WTC11 (cell line): Measurements from ENCODE around the gene MIF. TPM values are rescaled to one million over a fixed set of nuclear protein-coding genes. Genes with fewer than 3 reads are reported as not detected.

Experiments
- ATAC-seq: fragments of 200-7000 bp; cut with Tn5 transposase; 2 replicates; pipeline ENCODE4 v1.10.0; 2021; ENCODE audit warnings: mild to moderate bottlenecking, moderate library complexity
- CTCF ChIA-PET: fragments of 300-600 bp; sonication (Branson Sonifier 250); formaldehyde crosslinking; loops from one replicate; lab custom pipeline; 2021; ENCODE audit warnings: antibody characterized with exemption; lab: Charles Lee
- POLR2A ChIA-PET: fragments of 350-600 bp; sonication (Branson Sonifier 250); formaldehyde crosslinking; loops from one replicate; lab custom pipeline; 2021; ENCODE audit warnings: antibody characterized with exemption; lab: Charles Lee
- DNase-seq: peaks from one replicate; pipeline ENCODE4 v3.0.0; 2021; ENCODE audit warnings: low spot score
- H3K27ac Mint-ChIP-seq: 2 replicates; pipeline ENCODE4 v1.8.0; 2021; ENCODE audit warnings: mixed read lengths
- H3K27me3 Mint-ChIP-seq: 2 replicates; pipeline ENCODE4 v1.8.0; 2021; ENCODE audit warnings: low read depth, mild to moderate bottlenecking, moderate library complexity, mixed read lengths
- H3K36me3 Mint-ChIP-seq: 2 replicates; pipeline ENCODE4 v1.8.0; 2021; ENCODE audit warnings: mixed read lengths
- H3K4me1 Mint-ChIP-seq: 2 replicates; pipeline ENCODE4 v1.8.0; 2022; ENCODE audit warnings: mixed read lengths
- H3K4me3 Mint-ChIP-seq: 2 replicates; pipeline ENCODE4 v1.8.0; 2021; ENCODE audit warnings: mild to moderate bottlenecking, moderate library complexity, mixed read lengths
- H3K9me3 Mint-ChIP-seq: 2 replicates; pipeline ENCODE4 v1.8.0; 2021; ENCODE audit warnings: mixed read lengths
- CBFB ChIP-seq: sonication (generic); formaldehyde crosslinking; IDR thresholded peaks from 2 replicates; pipeline ENCODE4 v1.8.1; 2022; ENCODE audit warnings: mild to moderate bottlenecking, low read depth, missing genetic modification reagents
- EMX1 ChIP-seq: fragments of 250-450 bp; sonication (Bioruptor Pico); IDR thresholded peaks from 2 replicates; pipeline ENCODE4 v1.8.0; 2021; ENCODE audit warnings: mild to moderate bottlenecking
- FOXJ3 ChIP-seq: sonication (generic); formaldehyde crosslinking; IDR thresholded peaks from 2 replicates; pipeline ENCODE4 v1.9.0; 2021; ENCODE audit warnings: missing genetic modification reagents, mild to moderate bottlenecking, borderline replicate concordance
- FOXK1 ChIP-seq: sonication (generic); formaldehyde crosslinking; IDR thresholded peaks from 2 replicates; pipeline ENCODE4 v1.8.0; 2022; ENCODE audit warnings: mild to moderate bottlenecking, moderate library complexity, missing genetic modification reagents
- NR1H2 ChIP-seq: sonication (generic); formaldehyde crosslinking; IDR thresholded peaks from 2 replicates; pipeline ENCODE4 v1.9.0; 2021; ENCODE audit warnings: mild to moderate bottlenecking, moderate library complexity, missing genetic modification reagents
- NR3C1 ChIP-seq: sonication (generic); formaldehyde crosslinking; conservative IDR thresholded peaks from 2 replicates; pipeline ENCODE4 v1.8.1; 2023; ENCODE audit warnings: low read depth, mild to moderate bottlenecking, missing genetic modification reagents
- SP1 ChIP-seq: sonication (generic); formaldehyde crosslinking; conservative IDR thresholded peaks from 2 replicates; pipeline ENCODE4 v1.8.1; 2022; ENCODE audit warnings: missing genetic modification reagents
- ZNF121 ChIP-seq: sonication (generic); formaldehyde crosslinking; IDR thresholded peaks from 2 replicates; pipeline ENCODE4 v1.8.0; 2023; ENCODE audit warnings: missing genetic modification reagents
- ZNF138 ChIP-seq: sonication (generic); formaldehyde crosslinking; conservative IDR thresholded peaks from 2 replicates; pipeline ENCODE4 v1.8.1; 2022; ENCODE audit warnings: mild to moderate bottlenecking, moderate library complexity, missing genetic modification reagents
- ZNF219 ChIP-seq: sonication (generic); formaldehyde crosslinking; IDR thresholded peaks from 2 replicates; pipeline ENCODE4 v1.8.0; 2023; ENCODE audit warnings: missing genetic modification reagents, mild to moderate bottlenecking, borderline replicate concordance
- total RNA-seq: library from RNA; stranded (reverse); gene quantifications from 3 replicates; pipeline ENCODE4 v1.2.3, GENCODE V29; 2021
- TF ChIP-seq, protein P1 (sequence below): sonication (generic); formaldehyde crosslinking; IDR thresholded peaks from 2 replicates; pipeline ENCODE4 v1.8.0; 2022; ENCODE audit warnings: mild to moderate bottlenecking, missing genetic modification reagents
- TF ChIP-seq, protein P2 (sequence below): fragments of 200-600 bp; IDR thresholded peaks from 2 replicates; pipeline ENCODE4 v1.8.0; 2022; ENCODE audit warnings: antibody characterized with exemption
- TF ChIP-seq, protein P3 (sequence below): fragments of 250-450 bp; sonication (Bioruptor Pico); IDR thresholded peaks from 2 replicates; pipeline ENCODE4 v1.9.0; 2021; ENCODE audit warnings: mild to moderate bottlenecking
- TF ChIP-seq, protein P4 (sequence below): sonication (generic); formaldehyde crosslinking; IDR thresholded peaks from 2 replicates; pipeline ENCODE4 v1.8.0; 2023; ENCODE audit warnings: missing genetic modification reagents
- TF ChIP-seq, protein P5 (sequence below): sonication (generic); formaldehyde crosslinking; IDR thresholded peaks from 2 replicates; pipeline ENCODE4 v1.8.1; 2023; ENCODE audit warnings: mild to moderate bottlenecking, missing genetic modification reagents, moderate library complexity
- TF ChIP-seq, protein P6 (sequence below): sonication (generic); formaldehyde crosslinking; IDR thresholded peaks from 2 replicates; pipeline ENCODE4 v1.8.0; 2022; ENCODE audit warnings: mild to moderate bottlenecking, missing genetic modification reagents
- TF ChIP-seq, protein P7 (sequence below): sonication (generic); formaldehyde crosslinking; IDR thresholded peaks from 2 replicates; pipeline ENCODE4 v1.8.1; 2022; ENCODE audit warnings: mild to moderate bottlenecking, moderate library complexity, missing genetic modification reagents

MIF gene
- total RNA-seq, 1 experiment from 2014 or later, result 1,424 TPM

DNA sequence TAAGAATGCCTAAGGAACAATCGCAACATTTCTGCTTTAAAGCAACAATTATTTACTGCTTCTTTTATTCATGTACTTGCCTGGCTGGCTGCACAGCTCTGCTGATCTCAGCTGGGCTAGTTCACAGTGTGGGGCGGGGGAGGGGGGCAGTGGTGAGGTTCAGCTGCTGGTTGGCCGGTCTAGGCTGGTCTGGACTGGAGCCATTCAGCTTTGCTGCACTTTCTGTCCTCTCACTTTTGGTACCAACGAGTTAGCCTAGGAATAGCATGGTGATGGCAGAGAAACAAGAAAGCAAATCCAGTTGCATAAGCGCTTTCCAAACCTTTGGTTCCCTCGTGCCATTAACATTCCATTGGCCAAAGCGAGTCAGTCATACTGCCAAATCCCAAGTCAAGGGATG, 16.0 kb upstream of the MIF start (continued):
- TF ChIP-seq, protein P1, sequence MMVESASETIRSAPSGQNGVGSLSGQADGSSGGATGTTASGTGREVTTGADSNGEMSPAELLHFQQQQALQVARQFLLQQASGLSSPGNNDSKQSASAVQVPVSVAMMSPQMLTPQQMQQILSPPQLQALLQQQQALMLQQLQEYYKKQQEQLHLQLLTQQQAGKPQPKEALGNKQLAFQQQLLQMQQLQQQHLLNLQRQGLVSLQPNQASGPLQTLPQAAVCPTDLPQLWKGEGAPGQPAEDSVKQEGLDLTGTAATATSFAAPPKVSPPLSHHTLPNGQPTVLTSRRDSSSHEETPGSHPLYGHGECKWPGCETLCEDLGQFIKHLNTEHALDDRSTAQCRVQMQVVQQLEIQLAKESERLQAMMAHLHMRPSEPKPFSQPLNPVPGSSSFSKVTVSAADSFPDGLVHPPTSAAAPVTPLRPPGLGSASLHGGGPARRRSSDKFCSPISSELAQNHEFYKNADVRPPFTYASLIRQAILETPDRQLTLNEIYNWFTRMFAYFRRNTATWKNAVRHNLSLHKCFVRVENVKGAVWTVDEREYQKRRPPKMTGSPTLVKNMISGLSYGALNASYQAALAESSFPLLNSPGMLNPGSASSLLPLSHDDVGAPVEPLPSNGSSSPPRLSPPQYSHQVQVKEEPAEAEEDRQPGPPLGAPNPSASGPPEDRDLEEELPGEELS (CRISPR knock-in tag), result no peak

DNA sequence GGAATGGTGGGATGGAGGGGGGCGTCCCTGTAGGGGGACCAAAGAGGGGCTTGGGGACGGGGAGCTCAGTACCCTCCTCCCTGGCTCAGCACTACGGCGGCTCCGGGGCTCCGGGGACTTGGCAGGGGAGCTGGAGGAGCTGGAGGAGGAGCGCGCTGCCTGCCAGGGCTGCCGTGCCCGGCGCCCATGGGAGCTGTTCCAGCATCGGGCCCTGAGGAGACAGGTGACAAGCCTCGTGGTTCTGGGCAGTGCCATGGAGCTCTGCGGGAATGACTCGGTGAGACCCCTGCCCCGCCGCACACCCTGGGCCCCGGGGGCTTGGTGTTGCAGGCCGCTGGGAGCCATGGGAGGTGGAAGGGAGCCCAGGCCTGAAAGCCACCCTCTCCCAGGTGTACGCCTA, 11.8 kb upstream of the MIF start:
- Mint-ChIP-seq H3K27ac (0 out of 2 replicates have a peak overlapping the region, but pooled peaks have one; percentile 47), H3K9me3 (no peaks in the 10 kb centered on the region), H3K4me1 (no peaks in the 10 kb centered on the region; the same call in 1 of the 2 replicates), H3K4me3 (no peak overlapping the region), H3K27me3 (no peaks in the 10 kb centered on the region), H3K36me3 (peaks cover 16% of the 10 kb centered on the region)
- ATAC-seq, result no peak
- DNase-seq, result no peak
- POLR2A ChIA-PET, result no interaction called here
- TF ChIP-seq, protein P2, sequence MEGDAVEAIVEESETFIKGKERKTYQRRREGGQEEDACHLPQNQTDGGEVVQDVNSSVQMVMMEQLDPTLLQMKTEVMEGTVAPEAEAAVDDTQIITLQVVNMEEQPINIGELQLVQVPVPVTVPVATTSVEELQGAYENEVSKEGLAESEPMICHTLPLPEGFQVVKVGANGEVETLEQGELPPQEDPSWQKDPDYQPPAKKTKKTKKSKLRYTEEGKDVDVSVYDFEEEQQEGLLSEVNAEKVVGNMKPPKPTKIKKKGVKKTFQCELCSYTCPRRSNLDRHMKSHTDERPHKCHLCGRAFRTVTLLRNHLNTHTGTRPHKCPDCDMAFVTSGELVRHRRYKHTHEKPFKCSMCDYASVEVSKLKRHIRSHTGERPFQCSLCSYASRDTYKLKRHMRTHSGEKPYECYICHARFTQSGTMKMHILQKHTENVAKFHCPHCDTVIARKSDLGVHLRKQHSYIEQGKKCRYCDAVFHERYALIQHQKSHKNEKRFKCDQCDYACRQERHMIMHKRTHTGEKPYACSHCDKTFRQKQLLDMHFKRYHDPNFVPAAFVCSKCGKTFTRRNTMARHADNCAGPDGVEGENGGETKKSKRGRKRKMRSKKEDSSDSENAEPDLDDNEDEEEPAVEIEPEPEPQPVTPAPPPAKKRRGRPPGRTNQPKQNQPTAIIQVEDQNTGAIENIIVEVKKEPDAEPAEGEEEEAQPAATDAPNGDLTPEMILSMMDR, result no peak
- TF ChIP-seq ZNF138, result no peak
- TF ChIP-seq, protein P3, sequence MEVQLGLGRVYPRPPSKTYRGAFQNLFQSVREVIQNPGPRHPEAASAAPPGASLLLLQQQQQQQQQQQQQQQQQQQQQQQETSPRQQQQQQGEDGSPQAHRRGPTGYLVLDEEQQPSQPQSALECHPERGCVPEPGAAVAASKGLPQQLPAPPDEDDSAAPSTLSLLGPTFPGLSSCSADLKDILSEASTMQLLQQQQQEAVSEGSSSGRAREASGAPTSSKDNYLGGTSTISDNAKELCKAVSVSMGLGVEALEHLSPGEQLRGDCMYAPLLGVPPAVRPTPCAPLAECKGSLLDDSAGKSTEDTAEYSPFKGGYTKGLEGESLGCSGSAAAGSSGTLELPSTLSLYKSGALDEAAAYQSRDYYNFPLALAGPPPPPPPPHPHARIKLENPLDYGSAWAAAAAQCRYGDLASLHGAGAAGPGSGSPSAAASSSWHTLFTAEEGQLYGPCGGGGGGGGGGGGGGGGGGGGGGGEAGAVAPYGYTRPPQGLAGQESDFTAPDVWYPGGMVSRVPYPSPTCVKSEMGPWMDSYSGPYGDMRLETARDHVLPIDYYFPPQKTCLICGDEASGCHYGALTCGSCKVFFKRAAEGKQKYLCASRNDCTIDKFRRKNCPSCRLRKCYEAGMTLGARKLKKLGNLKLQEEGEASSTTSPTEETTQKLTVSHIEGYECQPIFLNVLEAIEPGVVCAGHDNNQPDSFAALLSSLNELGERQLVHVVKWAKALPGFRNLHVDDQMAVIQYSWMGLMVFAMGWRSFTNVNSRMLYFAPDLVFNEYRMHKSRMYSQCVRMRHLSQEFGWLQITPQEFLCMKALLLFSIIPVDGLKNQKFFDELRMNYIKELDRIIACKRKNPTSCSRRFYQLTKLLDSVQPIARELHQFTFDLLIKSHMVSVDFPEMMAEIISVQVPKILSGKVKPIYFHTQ (CRISPR knock-in tag), result no peak
- no peak for TF ChIP-seq EMX1 (CRISPR knock-in tag)
- no peak for TF ChIP-seq FOXJ3
- no peak for TF ChIP-seq ZNF121 (CRISPR knock-in tag)
- no peak for TF ChIP-seq SP1
- TF ChIP-seq, protein P4, sequence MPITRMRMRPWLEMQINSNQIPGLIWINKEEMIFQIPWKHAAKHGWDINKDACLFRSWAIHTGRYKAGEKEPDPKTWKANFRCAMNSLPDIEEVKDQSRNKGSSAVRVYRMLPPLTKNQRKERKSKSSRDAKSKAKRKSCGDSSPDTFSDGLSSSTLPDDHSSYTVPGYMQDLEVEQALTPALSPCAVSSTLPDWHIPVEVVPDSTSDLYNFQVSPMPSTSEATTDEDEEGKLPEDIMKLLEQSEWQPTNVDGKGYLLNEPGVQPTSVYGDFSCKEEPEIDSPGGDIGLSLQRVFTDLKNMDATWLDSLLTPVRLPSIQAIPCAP (CRISPR knock-in tag), result no peak
- TF ChIP-seq NR3C1 (CRISPR knock-in tag), result no peak
- no peak for TF ChIP-seq NR1H2 (CRISPR knock-in tag)
- TF ChIP-seq, protein P5, sequence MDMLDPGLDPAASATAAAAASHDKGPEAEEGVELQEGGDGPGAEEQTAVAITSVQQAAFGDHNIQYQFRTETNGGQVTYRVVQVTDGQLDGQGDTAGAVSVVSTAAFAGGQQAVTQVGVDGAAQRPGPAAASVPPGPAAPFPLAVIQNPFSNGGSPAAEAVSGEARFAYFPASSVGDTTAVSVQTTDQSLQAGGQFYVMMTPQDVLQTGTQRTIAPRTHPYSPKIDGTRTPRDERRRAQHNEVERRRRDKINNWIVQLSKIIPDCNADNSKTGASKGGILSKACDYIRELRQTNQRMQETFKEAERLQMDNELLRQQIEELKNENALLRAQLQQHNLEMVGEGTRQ, result no peak
- CTCF ChIA-PET, result interaction anchor here (0.6 to 3.0 kb wide), 4 partner anchors 12 to 291 kb away, joined by 3 to 10 read pairs (median 5); partner anchors contain the start of gene MIF

DNA sequence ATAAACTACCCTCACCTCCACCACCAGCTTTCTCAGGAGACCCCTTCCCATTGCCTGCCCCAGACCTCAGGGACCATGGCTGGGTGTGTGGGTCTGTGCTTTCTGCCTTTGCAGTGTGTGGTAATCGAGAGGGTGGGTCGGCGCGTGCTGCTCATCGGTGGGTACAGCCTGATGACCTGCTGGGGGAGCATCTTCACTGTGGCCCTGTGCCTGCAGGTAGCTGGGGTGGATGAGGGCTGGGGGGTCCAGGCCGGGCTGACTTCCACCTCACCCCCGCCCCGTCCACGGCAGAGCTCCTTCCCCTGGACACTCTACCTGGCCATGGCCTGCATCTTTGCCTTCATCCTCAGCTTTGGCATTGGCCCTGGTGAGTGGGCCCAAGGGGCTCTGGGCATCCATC, 10.5 kb upstream of the MIF start:
- H3K9me3 Mint-ChIP-seq, result no peaks in the 10 kb centered on the region
- no peaks in the 10 kb centered on the region for H3K27me3 Mint-ChIP-seq
- no peak overlapping the region for H3K27ac Mint-ChIP-seq
- DNase-seq (no peak), ATAC-seq (no peak)
- H3K4me1 Mint-ChIP-seq, result no peaks in the 10 kb centered on the region
- ChIA-PET CTCF (interaction anchor here (2.5 to 3.0 kb wide), 2 partner anchors 11 to 34 kb away, joined by 6 to 10 read pairs; partner anchors contain the start of gene MIF), POLR2A (no interaction called here)
- H3K36me3 Mint-ChIP-seq, result peaks cover 11% of the 10 kb centered on the region
- TF ChIP-seq NR1H2 (CRISPR knock-in tag) (no peak), FOXK1 (CRISPR knock-in tag) (no peak), ZNF219 (CRISPR knock-in tag) (no peak), CBFB (CRISPR knock-in tag) (no peak), ZNF121 (CRISPR knock-in tag) (no peak)
- TF ChIP-seq, protein P6, sequence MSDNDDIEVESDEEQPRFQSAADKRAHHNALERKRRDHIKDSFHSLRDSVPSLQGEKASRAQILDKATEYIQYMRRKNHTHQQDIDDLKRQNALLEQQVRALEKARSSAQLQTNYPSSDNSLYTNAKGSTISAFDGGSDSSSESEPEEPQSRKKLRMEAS, result no peak
- TF ChIP-seq, protein P7, sequence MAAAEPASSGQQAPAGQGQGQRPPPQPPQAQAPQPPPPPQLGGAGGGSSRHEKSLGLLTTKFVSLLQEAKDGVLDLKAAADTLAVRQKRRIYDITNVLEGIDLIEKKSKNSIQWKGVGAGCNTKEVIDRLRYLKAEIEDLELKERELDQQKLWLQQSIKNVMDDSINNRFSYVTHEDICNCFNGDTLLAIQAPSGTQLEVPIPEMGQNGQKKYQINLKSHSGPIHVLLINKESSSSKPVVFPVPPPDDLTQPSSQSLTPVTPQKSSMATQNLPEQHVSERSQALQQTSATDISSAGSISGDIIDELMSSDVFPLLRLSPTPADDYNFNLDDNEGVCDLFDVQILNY (CRISPR knock-in tag), result no peak
- no peak overlapping the region for H3K4me3 Mint-ChIP-seq
